Inflammatory macrophage treated with lipopolysaccharide for 1 hour (primary cell): ENCODE measurements around the gene BRICD5.
"Not testable (repeated sequence)": the region's sequence is repeated elsewhere in the genome, so short reads cannot be mapped to it uniquely, and the experiment has no call there.

Source experiments
- DNase-seq, 2 donors: peaks; one replicate each; pipeline ENCODE4 v3.0.0-alpha.2; 2020 to 2022

Gene BRICD5

DNA sequence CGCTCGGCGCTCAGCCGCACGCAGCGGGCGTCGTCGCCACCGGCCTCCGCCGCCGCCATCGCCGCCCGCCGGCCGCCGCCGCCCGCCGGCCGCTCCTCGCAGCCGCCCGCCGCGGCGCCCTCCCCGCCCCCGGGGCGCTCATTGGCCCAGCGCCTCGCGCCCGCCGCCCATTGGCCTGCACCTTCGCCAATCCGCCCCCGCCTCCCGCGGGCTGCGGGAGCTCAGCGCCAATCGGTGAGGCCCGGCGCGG is 4.0 kb upstream of the BRICD5 start, which contains the start of gene PGP:
Gene PGP, minus strand, starts transcription at position 122 of the 250 bp plus-strand sequence. Its CDS starts 63 bp downstream, at position 59.
- no peak for DNase-seq

DNA sequence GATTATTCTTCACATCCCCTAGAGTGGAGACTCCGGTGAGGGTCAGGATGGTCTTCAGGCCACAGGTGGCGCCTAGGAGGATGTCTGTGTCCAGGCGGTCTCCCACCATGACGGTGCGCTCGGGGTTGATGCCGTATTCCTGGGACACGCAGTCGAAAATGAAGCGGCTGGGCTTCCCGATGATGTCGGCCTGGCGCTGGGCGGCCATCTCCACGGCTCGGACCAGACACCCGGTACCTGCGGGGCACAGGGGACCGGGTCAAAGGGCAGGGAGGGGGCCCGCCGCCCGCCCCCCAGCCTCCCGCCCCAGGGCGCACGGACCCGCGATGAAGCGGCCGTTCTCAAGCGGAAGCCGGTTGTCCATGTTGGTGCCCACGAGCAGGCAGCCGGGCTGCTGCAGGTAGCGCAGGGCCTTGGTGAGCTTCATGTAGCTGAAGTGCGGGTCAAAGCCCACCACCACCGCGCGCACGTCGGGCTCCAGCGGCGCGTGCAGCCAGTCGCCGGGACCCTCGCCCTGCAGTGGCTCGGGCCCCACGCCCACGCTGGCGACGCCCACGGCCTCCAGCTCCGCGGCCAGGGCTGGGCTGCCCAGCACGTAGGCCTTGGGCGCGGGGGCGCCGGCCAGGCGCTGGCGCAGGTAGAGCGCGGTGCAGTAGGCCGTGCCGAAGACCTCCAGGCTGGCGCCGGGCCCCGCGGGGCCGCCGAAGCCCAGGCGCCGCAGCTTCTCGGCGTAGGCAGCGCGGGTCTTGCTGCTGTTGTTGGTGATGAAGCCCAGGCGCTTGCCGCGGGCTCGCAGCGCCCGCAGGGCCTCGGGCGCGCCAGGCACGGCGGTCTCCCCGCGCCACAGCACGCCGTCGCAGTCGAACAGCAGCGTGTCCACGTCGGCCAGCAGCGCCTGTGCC is 3.4 kb upstream of the BRICD5 start:
- no peak for DNase-seq

DNA sequence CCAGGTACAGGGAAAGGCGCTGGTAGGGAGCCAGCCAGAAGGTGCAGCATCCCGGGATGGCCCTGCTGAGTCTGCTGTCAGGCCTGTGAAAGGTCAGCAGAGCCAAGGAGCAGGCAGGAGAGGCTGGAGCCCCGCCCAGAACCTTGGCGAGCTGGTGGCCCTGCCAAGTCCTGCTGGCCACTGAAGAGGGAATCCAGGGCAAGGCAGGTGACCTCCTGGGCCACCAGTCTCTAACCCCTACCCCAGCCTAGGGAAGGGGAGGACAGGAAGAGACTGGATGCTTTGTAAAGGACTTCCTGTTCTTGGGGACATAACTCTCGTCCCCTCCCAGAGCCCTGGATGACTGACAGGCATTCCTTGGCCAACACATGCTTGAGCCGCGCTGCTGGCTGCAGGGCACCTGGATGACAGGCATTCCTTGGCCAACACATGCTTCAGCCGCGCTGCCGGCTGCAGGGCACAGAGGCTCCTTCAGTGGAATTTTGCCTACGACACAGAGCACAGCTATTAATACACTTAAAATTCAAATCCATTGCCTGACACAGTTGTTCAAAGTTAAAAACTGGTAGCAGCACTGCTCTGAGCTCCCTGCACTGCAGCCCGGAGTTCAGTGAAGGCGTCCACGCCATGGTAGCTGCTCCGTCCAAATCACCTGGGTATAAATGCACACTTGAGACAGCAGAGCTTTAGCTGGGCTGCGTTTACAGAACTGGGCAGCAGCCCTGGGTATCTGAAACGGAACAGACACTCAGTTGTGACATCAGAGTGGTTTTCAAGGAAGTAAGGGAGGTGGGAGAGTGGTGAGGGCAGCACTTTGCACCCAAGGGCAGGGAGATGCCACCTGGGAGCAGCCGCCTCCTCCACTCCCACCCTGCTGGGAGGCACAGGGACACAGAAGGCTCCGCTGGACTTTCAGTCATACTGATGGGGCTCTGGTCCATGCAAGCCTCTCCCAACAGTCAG is 2.0 kb upstream of the BRICD5 start:
- peak in 1 of 2 donors; percentile 42 for DNase-seq

DNA sequence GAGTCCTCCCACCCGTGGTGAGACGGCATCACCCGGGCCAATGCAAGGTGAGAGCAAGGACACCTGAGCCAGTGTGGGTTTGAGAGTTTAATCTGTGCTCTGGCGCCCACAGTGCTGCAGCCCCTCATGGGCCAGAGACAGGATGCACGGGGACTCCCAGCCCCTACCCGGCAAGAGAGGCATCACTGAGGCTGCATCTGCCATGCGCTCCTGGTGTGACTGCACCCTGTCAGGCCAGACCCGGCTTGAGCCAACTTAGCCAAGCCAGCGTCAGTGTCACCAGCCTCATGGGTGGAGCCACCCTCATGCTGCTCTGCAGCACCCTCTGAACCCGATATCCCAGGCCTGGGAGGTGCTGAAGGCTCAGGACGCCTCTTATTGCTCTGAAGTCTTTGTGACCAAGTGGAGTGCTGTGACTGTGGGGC is 1.3 kb upstream of the BRICD5 start:
- DNase-seq: no peak

DNA sequence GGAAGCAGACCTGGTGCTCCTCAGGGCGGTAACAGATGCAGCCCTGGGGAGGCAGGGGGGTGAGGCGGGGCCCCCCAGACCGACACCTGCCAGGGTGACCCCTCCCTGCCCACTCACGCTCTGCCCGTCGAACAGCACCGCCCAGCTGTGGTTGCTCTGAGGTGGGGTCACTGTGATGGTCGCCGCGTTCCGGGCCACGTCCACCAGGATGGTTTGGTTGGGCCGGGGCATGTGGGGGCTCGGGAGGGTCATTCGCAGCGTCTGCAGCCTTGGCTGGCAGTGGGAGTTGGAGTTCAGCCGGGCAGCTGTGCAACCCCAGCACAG is 692 bp downstream of the BRICD5 start:
- no peak for DNase-seq

DNA sequence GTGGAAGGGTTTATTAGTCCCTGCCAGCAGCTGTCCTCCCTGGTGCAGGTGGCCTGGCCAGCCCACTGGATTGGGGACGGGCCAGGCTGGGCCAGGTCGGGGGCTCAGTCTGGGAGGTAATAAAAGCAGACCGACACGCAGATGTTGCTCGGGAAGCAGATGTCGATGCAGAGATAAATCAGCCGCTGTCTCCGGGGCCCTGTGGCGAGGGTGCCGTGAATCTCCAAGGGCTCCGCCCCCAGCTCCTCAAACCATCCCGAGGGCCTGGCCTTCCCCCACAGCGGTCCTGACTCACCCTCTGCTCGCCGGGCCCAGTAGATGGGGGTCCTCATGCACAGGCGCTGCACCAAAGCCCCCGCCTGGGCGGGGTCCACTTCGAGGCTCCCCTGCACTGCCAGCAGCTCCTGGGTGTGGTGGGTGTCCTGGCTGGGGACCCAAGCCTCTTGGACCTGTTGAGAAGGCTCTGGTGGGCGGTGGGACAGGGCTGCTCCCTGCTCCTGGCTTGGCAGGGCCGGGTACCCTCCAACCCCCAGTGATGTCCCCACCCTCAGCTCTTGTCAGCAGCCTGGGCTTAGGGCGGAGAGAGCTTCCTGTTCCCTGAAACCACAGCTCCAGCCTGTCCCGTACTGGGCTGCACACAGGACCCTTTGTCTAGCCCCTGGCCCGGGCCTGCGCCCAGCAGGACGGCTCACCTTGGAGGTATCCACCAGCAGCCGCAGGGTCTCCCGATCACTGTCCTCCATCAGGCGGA is 1.2 kb downstream of the BRICD5 start:
- no peak for DNase-seq

DNA sequence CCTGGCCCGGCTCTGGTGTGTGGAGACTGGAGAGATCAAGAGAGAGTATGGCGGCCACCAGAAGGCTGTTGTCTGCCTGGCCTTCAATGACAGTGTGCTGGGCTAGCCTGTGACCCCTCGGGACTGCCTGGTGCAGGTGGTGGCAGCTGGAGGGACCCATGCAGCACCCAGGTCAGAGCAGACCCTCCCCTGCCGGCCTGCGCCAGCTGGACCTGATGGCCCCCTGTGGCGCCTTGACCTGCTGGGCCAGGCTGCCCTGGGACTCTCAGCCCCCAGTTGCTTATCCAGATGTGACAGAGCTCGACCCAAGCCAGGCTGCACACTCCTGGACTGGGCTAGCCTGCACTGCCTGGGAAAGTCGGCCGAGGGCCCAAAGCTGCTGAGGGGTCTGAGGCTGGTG is 1.9 kb downstream of the BRICD5 start:
- DNase-seq: no peak

DNA sequence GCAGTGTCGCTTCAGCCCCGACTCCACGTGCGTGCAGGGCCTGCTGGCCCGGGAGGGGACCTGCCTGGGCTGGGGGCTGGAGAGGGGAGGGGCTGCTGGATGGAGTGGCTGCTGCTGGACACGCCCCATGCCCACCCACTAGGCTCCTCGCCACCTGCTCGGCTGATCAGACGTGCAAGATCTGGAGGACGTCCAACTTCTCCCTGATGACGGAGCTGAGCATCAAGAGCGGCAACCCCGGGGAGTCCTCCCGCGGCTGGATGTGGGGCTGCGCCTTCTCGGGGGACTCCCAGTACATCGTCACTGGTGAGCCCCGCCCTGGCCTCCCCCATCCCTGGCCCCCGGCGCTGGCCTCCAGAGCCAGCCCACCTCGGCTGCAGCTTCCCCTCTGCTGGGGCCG is 2.4 kb downstream of the BRICD5 start:
- DNase-seq: no peak

DNA sequence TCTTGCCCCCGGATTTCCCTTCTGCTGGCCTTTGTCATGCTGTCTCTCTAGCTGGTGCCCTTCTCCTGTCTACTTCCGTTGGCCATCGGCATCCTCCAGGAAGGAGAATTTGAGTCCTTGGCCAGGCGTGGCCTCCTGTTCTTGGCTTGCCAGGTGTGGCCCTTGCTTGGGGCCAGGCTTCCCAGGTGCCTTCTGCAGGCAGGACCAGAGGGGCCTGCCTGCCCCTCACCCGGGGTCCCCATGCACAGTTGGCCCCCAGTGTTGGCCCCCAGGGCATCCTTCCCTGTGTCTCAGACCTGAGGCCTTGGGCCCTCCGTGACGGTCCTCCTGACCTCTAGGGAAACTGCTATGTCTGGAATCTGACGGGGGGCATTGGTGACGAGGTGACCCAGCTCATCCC is 2.8 kb downstream of the BRICD5 start:
- DNase-seq: no peak

DNA sequence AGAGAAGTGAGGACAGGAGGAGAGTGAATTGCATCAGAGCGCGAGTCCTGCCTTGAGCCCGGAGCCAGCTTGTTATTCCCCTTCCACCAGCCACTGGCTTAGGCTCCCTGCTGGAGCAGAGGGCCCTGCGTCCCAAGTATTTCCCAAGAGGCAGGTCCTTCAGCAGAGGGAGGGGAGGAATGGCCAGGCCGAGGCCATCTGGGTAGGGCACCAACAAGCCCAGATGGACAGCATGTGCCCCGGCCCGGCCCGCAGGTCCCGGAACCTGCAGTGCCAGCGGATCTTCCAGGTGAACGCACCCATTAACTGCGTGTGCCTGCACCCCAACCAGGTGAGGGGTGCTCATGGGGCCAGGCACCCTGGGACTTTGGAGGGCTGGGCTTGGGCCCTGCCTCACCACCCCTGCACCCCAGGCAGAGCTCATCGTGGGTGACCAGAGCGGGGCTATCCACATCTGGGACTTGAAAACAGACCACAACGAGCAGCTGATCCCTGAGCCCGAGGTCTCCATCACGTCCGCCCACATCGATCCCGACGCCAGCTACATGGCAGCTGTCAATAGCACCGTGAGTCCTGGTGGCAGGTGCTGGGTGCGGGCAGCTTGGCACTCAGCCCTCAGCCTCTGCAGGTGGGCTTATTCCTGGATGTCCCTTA is 3.8 kb downstream of the BRICD5 start:
- peak; percentile 37 to 57 for DNase-seq

DNA sequence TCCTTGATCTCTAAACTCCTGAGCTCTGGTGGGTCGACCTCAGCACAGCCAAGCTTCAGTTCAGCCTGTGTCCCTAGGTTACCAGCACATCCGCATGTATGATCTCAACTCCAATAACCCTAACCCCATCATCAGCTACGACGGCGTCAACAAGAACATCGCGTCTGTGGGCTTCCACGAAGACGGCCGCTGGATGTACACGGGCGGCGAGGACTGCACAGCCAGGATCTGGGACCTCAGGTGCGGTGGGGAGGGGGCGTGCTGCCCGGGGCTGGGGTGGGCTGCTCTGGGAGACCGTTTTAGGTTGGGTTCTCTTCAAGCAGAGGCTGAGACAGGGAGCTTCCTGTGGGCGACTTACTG is 4.3 kb downstream of the BRICD5 start:
- DNase-seq: no peak

DNA sequence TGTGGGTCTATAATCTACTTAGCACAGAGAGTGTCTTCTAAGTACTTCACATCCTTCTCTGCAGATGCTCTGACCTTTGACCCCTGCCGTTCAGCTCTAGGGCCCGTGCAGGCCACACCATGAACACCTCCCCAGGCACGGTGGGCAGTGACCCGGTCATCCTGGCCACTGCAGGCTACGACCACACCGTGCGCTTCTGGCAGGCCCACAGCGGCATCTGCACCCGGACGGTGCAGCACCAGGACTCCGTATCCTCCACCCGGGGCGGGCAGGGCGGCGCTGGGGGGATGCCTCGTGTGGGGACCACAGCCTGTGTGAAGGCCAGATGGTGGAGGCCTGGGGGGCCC is 4.7 kb downstream of the BRICD5 start:
- DNase-seq: no peak

DNA sequence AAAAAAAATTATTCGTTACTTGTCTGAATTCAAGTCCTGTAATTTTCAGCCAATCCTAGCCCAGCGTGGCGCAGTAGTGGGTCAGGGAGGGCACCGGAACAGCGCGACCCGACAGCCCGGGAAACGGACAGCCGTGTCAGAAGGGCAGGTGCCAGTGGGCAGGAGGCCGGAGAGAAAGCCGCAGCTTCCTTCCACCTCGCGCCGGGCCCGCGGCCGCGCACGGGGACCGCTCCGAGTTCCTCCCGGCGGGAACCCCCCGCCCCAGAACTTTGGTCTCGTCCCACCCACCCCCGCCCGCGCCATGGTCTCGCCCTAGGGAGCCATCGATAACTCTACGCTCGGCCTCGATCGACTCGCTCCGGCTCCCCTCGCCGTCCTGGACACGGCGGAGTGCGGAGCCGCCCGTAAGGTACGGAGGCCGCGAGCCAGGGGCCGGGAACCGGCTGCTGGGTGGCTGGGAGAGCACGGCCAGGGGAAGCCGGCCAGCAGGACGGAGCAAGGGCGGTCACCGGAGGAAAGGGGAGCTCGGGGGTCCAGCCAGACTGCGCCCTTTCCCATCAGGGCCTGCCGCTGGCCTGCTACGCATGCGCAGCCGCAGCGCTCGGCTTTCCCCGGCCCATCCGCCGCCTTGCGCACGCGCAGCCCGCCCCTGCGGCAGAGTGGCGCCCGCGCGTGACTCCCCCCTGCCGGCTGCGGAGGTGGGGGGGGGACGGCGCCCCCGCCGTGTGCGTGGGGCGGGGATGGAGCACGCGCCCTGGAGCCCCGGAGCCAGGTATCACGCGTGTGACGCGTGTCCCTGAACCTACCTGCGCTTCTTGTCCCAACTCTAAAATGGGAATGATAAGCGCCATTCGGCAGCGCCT is 5.3 kb downstream of the BRICD5 start, which contains the start of gene MLST8:
Gene MLST8, plus strand, starts transcription at position 351 of the 863 bp plus-strand sequence. CDS start 632 bp downstream, outside the sequence.
- peak; percentile 69 to 90 for DNase-seq

DNA sequence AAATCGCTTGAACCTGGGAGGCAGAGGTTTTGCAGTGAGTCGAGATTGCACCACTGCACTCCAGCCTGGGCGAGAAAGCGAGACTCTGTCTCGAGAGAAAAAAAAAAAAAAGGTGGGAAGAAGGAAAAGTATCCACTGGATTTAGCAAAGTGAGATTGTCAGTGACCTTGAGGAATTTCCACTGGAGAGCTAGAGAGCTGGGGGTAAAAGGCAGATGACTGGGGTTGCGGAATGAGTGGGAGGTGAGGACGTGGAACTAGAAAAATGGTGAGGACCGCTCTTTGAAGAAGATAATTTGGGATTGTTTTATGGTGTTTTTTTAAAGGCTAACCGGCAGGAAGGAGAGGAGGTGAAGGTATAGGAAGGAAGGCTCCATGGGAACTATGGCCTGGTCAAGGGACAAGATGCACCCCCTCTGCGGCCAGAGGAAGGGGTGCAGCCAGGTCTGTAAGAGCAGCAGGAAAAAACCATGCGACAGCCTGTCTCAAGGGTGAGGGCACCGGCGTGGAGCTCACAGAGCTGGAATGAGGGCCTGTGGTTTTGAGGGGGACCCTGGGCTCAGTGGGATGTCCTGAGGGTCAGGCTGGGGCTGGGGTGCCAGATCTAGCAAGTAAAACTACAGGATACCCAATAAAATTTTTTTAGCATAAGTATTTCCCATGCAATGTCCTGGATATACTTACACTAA is 6.1 kb downstream of the BRICD5 start:
- peak; percentile 19 to 55 for DNase-seq

DNA sequence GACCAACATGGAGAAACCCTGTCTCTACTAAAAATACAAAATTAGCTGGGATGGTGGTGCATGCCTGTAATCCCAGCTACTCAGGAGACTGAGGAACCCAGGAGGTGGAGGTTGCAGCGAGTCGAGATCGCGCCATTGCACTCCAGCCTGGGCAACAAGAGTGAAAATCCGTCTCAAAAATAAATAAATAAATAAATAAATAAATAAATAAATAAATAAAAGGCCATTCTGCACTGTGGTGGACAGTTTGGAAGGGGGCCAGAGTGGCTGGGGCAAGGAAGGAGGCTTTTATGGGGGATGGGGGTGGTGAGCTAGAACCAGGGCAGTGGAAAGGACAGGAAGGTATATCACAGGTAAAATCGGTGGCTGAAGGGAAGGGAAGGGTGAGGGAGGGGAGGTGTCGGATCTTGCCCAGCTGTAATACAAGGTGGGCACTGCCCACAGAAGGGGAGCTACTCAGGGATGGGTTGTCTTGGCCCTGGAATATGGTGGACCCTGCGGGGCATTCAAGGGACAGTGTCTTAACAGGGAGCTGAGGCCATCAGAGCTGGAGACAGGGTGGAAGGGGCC is 7.5 kb downstream of the BRICD5 start:
- DNase-seq: not testable (repeated sequence)

DNA sequence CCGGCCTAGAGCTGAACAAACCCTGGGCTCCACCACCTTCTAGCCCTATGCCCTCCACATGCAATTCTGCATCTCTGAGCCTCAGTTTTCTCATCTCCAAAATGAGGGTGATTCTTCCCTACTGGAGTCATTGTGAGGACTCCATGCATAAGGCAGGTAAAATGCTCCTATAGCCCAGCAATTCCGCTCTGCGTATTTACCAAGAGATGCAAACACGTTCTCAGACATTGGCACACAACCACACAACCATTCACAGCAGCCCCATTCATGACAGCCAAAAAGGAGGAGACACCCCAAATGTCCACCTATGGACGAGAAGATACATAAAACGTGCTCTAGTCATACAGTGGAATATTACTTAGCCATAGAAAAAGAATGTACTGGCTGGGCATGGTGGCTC is 10.3 kb downstream of the BRICD5 start:
- DNase-seq: no peak

DNA sequence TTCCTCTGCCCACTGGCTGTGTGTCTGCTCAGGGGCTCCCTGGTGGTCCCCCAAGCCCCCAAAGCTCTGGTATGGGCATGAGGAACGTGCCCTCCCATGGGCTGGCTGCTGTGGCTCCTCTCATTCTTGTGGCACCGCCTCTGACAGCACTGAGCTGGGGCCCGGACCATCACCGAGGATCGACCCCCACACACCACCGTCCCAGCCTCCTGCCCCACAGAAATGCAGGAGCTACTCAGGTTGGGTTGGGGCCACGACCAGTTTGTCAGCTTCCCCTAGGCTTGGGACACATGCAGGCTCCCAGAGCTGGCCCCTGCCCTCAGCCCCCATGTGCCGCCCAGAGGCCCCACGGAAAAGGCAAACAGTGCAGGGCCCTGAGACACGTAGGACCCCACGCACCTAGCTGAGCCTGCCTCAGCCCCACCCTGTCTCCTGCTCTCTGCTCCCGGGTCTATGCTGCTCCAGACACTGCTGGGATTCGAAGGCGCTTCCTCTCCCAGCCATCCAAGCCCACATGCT is 11.0 kb downstream of the BRICD5 start:
- DNase-seq: no peak

DNA sequence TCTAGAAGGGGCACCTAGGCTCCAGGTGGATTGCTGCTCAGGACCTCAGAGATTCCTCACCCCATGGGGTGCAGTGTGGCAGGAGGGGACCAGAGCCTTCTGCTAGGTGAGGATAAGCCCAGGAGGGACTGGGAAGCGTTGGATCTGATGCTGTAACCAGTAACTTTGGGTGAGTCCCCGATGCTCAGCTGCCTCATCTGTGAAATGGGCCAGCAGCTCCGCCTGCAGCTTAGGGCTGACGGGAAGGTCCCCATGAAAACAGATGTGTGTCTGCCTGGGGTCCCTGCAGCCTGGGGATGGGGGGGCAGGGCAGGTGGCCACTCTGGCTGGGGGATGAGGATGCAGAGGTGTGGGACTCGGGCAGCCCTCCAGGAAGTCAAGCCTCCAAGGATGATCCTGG is 11.6 kb downstream of the BRICD5 start:
- DNase-seq: no peak

DNA sequence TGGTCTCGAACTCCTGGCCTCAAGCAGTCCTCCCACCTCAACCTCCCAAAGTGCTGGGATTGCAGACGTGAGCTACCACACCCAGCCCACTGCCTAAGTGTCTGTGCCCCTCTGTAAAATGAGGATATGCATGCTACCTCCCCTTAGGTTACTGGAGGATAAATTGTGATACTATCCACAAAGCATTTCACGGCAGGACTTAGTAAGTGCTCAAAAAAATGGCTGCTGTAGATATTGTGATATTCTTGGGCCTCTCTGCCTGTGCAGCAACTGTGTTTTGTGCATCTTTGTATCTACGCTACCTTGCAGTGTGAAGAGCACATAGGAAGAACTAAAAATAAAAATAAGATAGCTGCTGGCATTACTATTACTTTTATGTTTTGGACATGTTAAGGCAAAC is 12.4 kb downstream of the BRICD5 start:
- DNase-seq: no peak

DNA sequence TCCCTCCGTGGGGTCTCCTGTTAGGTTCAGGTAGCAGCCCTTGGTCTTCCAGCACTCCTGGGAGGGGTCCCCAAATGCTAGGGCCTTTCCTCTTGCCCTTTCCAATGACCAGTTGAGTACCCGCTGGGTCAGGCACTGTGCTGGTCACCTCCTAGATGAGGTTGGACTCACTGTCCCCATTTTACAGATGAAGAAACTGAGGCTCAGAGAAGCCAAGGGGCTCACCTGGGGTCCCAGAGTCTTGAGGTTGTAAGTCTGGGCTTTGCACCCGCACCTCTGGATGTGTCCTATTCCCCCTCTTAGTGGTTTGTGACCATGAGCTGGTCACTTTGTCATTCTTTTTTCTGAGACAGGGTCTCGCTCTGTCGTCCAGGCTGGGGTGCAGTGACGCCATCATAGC is 12.9 kb downstream of the BRICD5 start:
- DNase-seq: no peak
